C4-2B (cell line): Measurements from ENCODE around the gene COMP.

Experiments
- ZFX ChIP-seq: fragments of 450-650 bp; IDR thresholded peaks from 2 replicates; pipeline ENCODE4 v1.6.1; 2017
- TF ChIP-seq, protein P1 (sequence below): fragments of 450-650 bp; conservative IDR thresholded peaks from 2 replicates; pipeline ENCODE4 v1.5.1; 2017; ENCODE audit warnings: mild to moderate bottlenecking

DNA sequence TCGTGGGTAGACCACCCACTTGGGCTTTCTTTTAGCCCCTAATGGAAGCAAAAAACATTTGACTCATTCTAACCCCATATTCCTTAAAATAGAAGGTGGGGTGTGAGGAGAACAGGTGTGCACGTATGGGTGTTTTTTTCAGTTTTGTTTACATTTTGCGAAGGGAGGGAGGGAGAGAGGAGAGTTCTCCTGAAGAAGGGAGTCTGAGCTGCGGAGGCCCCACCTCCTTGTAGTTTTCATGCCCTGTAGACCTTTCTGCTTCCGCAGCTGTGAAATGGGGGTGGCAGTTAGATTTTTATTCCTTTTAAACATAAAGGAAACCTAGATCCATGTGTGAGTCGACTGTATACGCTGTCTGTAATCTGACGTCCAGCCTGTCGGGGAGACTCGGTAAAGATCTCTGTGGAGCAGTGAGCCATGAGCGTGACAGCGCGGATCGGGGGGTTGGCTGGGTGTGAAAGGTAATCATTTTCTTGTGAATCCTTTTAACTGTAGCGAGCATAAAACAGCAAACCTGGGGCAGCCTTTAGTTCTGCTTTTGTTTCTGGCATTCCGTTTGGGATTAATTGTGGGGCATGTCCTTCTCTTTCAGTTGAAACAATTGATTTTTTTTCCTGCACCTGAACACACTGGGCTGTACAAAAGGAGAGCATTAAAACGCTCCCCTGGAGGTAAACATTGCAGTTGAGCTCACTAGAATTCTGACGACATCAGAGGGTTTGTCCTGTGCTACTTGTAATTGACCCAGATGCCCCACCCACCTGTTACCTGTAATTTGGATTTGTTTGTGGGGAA is 42.9 kb upstream of the COMP start:
- TF ChIP-seq, protein P1, sequence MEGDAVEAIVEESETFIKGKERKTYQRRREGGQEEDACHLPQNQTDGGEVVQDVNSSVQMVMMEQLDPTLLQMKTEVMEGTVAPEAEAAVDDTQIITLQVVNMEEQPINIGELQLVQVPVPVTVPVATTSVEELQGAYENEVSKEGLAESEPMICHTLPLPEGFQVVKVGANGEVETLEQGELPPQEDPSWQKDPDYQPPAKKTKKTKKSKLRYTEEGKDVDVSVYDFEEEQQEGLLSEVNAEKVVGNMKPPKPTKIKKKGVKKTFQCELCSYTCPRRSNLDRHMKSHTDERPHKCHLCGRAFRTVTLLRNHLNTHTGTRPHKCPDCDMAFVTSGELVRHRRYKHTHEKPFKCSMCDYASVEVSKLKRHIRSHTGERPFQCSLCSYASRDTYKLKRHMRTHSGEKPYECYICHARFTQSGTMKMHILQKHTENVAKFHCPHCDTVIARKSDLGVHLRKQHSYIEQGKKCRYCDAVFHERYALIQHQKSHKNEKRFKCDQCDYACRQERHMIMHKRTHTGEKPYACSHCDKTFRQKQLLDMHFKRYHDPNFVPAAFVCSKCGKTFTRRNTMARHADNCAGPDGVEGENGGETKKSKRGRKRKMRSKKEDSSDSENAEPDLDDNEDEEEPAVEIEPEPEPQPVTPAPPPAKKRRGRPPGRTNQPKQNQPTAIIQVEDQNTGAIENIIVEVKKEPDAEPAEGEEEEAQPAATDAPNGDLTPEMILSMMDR = no peak
- TF ChIP-seq ZFX = no peak
